GM10847 (cell line): ENCODE data around the gene NRCAM.

Experiments used
- POLR2A ChIP-seq: IDR thresholded peaks from 2 replicates; pipeline ENCODE4 v1.6.1; 2011; ENCODE audit not compliant: insufficient read length; ENCODE audit errors: extremely low read depth

Gene NRCAM

GRCh38 chr7:108417144-108417543 lies 39.1 kb downstream of the NRCAM start:
- no peak for TF ChIP-seq POLR2A

- TF ChIP-seq POLR2A = no peak
These were observed 40.3 kb downstream of the NRCAM start for GRCh38 chr7:108415821-108416536.

- TF ChIP-seq POLR2A = no peak
These were observed 41.2 kb downstream of the NRCAM start for GRCh38 chr7:108415084-108415483.

- TF ChIP-seq POLR2A = no peak
These were observed 42.3 kb downstream of the NRCAM start for GRCh38 chr7:108413782-108414492.

- no peak for TF ChIP-seq POLR2A
These were observed 42.9 kb downstream of the NRCAM start for GRCh38 chr7:108413337-108413736.

GRCh38 chr7:108409146-108409545 lies 47.1 kb downstream of the NRCAM start:
- no peak for TF ChIP-seq POLR2A

GRCh38 chr7:108408296-108408991 lies 47.8 kb downstream of the NRCAM start:
- no peak for TF ChIP-seq POLR2A

GRCh38 chr7:108407676-108408075 lies 48.6 kb downstream of the NRCAM start:
- TF ChIP-seq POLR2A = no peak

- no peak for TF ChIP-seq POLR2A
These were observed 49.9 kb downstream of the NRCAM start for GRCh38 chr7:108406222-108406890.

- TF ChIP-seq POLR2A = no peak
These were observed 51.5 kb downstream of the NRCAM start for GRCh38 chr7:108404509-108405420.

- no peak for TF ChIP-seq POLR2A
These were observed 52.5 kb downstream of the NRCAM start for GRCh38 chr7:108403597-108404217.

GRCh38 chr7:108402865-108403264 lies 53.4 kb downstream of the NRCAM start:
- no peak for TF ChIP-seq POLR2A

GRCh38 chr7:108396080-108396479 lies 60.2 kb downstream of the NRCAM start:
- no peak for TF ChIP-seq POLR2A

- no peak for TF ChIP-seq POLR2A
These were observed 60.8 kb downstream of the NRCAM start for GRCh38 chr7:108395426-108395825.

GRCh38 chr7:108385834-108386422 lies 70.3 kb downstream of the NRCAM start:
- TF ChIP-seq POLR2A = no peak
